ENCODE measurements around the gene KIF18A. TPM values are rescaled to one million over a fixed set of nuclear protein-coding genes. Genes with fewer than 3 reads are reported as not detected.

Gene KIF18A
- total and polyA plus RNA-seq, 2 of the 13 experiments (the other 11 are each of a cell fraction or from before 2014, with no cell fraction given), result 3.4 to 14.4 TPM

DNA sequence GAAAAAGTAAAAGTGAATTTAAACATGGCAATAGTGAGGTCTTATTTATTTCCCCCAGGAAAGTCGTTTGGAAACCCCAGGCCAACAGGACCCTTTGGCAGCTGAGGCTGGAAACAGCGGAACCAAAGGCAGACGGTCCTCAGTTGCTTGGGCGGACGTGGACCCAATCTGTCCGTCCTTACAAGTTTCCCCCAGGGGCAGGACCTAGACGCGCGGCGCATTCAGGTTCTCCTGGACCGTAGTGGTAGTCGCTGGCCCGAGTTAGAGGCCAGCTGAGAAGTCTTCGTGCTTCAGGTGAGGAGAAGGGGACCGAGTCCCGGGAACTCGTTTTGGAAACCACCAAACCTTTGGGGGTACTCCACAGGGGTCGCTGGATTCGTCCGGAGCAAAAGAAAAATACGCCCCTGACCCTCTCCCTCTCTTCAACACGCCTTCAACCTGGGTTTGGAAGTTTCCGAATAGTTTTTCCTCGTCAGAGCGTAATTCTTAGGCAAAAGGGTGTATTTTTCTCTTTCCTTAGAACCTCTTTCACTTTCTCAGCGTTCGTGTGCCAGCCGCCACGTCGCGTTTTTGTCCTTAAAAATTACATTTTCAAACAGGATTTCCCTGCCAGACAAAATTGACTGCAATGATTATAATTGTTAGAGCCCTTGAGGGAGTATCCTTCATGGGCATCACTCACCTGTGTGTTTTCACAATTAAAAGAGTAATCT, 2.3 kb upstream of the KIF18A start (continued):
- TF ChIP-seq, protein P1, sequence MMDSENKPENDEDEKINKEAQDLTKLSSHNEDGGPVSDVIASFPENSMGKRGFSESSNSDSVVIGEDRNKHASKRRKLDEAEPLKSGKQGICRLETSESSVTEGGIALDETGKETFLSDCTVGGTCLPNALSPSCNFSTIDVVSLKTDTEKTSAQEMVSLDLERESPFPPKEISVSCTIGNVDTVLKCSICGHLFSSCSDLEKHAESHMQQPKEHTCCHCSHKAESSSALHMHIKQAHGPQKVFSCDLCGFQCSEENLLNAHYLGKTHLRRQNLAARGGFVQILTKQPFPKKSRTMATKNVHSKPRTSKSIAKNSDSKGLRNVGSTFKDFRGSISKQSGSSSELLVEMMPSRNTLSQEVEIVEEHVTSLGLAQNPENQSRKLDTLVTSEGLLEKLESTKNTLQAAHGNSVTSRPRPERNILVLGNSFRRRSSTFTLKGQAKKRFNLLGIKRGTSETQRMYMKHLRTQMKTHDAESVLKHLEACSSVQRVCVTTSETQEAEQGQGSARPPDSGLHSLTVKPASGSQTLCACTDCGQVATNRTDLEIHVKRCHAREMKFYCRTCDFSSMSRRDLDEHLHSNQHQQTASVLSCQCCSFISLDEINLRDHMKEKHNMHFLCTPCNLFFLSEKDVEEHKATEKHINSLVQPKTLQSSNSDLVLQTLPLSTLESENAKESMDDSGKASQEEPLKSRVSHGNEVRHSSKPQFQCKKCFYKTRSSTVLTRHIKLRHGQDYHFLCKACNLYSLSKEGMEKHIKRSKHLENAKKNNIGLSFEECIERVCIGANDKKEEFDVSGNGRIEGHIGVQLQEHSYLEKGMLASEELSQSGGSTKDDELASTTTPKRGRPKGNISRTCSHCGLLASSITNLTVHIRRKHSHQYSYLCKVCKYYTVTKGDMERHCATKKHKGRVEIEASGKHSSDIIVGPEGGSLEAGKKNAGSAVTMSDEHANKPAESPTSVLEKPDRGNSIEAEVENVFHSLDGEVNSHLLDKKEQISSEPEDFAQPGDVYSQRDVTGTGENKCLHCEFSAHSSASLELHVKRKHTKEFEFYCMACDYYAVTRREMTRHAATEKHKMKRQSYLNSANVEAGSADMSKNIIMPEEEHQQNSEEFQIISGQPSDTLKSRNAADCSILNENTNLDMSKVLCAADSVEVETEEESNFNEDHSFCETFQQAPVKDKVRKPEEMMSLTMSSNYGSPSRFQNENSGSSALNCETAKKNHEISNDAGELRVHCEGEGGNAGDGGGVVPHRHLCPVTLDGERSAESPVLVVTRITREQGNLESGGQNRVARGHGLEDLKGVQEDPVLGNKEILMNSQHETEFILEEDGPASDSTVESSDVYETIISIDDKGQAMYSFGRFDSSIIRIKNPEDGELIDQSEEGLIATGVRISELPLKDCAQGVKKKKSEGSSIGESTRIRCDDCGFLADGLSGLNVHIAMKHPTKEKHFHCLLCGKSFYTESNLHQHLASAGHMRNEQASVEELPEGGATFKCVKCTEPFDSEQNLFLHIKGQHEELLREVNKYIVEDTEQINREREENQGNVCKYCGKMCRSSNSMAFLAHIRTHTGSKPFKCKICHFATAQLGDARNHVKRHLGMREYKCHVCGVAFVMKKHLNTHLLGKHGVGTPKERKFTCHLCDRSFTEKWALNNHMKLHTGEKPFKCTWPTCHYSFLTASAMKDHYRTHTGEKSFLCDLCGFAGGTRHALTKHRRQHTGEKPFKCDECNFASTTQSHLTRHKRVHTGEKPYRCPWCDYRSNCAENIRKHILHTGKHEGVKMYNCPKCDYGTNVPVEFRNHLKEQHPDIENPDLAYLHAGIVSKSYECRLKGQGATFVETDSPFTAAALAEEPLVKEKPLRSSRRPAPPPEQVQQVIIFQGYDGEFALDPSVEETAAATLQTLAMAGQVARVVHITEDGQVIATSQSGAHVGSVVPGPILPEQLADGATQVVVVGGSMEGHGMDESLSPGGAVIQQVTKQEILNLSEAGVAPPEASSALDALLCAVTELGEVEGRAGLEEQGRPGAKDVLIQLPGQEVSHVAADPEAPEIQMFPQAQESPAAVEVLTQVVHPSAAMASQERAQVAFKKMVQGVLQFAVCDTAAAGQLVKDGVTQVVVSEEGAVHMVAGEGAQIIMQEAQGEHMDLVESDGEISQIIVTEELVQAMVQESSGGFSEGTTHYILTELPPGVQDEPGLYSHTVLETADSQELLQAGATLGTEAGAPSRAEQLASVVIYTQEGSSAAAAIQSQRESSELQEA (CRISPR knock-in tag; IDR thresholded peaks at IDR 0.05; ENCODE audit: not compliant biosample characterization), result no peak
- TF ChIP-seq, protein P2, sequence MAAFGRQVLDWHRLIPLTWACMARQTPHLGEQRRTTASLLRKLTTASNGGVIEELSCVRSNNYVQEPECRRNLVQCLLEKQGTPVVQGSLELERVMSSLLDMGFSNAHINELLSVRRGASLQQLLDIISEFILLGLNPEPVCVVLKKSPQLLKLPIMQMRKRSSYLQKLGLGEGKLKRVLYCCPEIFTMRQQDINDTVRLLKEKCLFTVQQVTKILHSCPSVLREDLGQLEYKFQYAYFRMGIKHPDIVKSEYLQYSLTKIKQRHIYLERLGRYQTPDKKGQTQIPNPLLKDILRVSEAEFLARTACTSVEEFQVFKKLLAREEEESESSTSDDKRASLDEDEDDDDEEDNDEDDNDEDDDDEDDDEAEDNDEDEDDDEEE (CRISPR knock-in tag; IDR thresholded peaks at IDR 0.05), result no peak
- TF ChIP-seq, protein P3, sequence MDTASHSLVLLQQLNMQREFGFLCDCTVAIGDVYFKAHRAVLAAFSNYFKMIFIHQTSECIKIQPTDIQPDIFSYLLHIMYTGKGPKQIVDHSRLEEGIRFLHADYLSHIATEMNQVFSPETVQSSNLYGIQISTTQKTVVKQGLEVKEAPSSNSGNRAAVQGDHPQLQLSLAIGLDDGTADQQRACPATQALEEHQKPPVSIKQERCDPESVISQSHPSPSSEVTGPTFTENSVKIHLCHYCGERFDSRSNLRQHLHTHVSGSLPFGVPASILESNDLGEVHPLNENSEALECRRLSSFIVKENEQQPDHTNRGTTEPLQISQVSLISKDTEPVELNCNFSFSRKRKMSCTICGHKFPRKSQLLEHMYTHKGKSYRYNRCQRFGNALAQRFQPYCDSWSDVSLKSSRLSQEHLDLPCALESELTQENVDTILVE (CRISPR knock-in tag; IDR thresholded peaks at IDR 0.05), result peak; percentile 84; the same call in 1 of the 2 replicates
- TF ChIP-seq PITX1 (CRISPR knock-in tag; IDR thresholded peaks at IDR 0.05) (peak; percentile 78), RARG (CRISPR knock-in tag; IDR thresholded peaks at IDR 0.05; ENCODE audit: low read depth) (no peak), ZNF770 (CRISPR knock-in tag; IDR thresholded peaks at IDR 0.05) (peak; percentile 38; the same call in 1 of the 2 replicates), RFXANK (CRISPR knock-in tag; IDR thresholded peaks at IDR 0.05) (no peak), ZNF781 (CRISPR knock-in tag; IDR thresholded peaks at IDR 0.05; ENCODE audit: borderline replicate concordance, not compliant biosample characterization) (peak; percentile 72), ZNF773 (CRISPR knock-in tag; IDR thresholded peaks at IDR 0.05; ENCODE audit: borderline replicate concordance) (peak; percentile 91; the same call in 1 of the 2 replicates), ZNF615 (CRISPR knock-in tag; IDR thresholded peaks at IDR 0.05; ENCODE audit: borderline replicate concordance) (peak; percentile 88; the same call in 1 of the 2 replicates), ZIK1 (CRISPR knock-in tag; IDR thresholded peaks at IDR 0.05; ENCODE audit: borderline replicate concordance, low read depth) (0 out of 2 replicates have a peak, but pooled peaks have one; percentile 72), RFX3 (CRISPR knock-in tag; IDR thresholded peaks at IDR 0.05) (peak; percentile 16; the same call in 1 of the 2 replicates)
